Measurements from ENCODE around the gene GAK.

Gene GAK

DNA sequence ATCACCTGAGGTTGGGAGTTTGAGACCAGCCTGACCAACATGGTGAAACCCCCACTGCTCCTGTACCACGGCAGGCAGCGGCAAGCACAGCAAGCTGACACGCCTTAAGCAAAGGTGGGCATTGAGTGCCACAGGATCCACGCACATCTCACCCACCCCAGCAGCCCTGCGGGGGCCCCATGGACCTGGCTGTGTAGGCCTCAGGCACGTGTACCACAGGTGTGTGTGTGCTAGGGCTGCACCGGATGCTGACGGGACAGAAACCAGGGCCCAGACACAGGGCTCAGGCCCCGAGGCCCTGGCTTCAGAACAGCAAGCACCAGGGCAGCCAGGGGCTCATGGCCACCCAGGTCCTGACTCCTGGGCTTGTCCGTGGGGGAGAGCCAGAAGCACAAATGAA lies 46.8 kb downstream of the GAK start:
- DNase-seq, result no peak

DNA sequence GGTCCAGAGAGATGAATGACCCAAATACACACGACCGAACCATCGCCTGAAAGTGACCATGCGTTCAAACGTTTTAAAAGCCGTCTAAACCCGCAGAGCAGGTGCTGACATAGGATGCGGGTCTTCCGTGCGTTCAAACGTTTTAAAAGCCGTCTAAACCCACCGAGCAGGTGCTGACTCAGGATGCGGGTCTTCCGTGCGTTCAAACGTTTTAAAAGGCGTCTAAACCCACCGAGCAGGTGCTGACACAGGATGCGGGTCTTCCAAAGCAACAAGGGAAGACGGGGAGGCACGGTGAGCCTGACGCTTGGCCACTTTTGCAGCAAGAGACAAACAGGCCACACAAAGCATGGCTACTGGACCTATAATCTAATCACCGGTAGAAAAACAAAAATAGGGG lies 47.2 kb downstream of the GAK start:
- no peak for DNase-seq

DNA sequence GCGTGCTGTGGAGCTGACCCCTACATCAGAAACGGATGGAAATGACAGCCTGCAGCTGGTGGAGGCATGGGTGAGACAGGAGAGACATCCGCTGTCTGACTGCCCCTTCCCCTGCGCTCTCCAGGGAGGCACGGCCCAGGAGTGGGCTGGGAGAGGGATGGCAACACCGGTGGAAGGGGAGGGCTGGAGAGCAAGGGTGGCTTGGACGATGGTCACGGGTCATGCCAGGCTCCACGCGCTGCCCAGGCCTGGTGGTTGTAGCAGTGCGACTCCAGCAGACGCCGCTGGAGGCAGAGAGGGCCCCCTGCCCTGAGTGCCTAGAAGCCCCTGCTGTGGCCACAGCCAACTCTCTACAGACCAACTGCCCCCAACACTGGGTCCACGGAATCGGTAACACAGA lies 47.9 kb downstream of the GAK start:
- DNase-seq, result no peak

DNA sequence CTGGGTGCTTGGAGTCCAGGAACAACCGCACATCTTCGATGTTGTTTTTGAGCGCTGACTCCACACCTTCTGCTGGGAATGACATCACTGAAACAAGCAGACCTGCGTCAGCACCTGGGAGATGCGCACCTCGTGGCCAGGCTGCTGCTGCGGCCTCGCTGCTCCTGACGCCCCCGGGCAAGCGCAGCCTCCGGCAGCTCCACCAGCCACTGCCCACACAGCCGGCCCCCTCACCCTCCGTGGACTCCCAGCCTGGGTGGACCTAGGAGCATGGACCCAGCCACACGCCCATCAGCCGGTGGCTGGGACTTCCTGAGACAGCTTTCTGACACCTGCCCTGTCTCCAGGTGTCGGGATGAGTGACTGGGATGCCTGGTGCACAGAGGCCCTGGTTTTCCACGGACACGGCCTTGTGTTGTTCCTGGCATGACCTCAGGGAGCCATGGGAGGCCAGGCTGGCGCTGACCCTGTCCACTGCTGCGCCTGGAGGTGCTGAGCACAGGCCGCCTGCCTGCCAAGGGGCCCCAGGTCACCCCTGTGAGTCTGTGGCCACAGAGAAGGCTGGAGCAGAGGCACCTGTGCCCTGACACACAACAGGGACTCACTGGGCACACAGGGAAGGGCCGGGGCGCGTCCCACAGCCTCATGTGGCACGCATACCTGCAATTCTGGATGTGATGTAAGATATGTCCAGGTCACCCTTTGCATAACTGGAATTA lies 48.6 kb downstream of the GAK start:
- DNase-seq, result no peak

DNA sequence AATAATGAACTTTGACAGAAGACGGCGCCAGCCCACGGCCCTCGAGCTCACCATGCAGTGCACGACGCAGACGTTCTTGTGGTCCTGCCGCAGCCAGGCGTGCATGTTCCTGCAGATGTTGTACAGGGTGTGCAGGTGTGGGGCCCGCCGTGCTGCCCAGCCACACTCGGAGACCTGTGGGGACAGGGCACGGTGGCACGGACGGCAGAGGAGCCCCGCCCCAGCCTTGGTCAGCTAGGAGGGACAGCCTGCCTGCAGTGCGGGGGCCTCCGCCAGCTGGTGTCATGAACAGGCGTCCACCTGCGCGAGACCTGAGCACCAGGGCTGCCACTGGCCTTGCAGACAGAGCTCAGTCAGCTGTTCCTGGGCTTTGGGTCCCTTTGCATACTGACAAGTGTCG lies 49.5 kb downstream of the GAK start:
- DNase-seq, result no peak

DNA sequence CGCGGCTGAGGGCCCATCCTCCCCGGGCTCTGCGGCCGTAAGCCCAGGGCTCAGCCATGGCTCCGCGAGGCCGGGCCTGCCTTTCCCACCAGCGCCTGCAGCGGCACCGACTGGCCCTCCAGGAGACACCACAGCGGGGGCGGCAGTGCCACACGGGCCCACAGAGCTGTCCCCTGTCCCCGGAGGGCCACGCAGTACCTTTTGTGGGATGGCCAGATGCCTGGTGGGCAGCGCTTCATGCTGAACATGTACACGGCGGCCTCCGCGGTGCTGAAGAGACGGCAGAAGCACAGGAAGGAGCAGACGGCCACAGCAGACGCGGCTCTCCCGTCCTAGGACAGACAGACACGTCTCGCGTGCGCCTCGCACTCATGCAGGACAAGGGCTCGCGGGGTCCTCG lies 50.4 kb downstream of the GAK start:
- no peak for DNase-seq

DNA sequence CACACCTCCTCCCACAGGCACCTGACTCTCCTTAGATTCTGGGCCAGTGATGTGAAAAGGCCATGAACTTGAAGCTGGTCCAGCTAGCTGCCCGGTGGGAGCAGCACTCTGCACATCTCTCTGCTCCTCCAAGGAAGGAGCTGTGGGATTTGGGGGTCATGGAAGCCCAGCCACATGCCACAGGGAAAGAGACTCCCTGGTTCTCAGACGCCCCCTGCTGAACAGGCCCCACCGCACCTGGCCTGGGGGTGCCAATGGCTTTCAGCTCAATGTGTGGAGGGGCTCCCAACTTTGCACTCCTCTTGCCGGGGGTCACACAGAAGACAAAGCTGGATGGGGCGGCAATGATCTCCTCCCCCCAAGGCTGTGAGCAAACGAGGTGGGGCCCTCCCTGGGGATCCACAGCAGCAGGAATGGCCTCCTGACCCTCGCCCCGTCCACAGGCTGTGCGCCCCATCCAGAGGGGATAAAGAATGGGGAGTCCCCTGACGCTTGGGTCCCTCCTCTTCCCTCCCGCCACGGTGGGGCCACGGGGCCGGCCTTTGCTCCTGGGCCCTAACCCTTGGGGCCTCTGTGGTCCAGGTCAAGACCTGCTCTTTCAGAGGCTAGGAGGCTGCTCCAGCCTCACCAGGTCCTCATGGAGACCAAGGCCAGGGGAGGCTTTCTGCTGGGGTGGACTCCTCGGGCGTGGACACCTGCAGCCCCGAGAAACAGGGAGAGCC lies 51.3 kb downstream of the GAK start:
- DNase-seq, result no peak

DNA sequence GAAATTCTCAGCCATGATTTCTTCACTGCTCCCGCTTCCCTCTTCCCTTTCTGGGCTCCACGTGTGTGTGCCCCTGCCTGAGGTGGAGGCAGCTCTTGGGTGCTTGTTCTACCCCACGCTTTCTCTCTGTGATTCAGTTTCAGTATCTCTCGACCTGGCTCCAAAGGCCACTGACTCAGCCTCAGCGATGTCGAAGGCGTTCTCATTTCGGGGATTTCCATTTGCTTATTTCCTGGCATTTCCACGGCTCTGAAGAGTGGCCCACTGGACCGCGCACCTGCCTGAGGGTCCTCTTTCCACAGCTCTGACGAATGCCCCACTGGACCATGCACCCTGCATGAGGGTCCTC lies 52.4 kb downstream of the GAK start:
- no peak for DNase-seq

DNA sequence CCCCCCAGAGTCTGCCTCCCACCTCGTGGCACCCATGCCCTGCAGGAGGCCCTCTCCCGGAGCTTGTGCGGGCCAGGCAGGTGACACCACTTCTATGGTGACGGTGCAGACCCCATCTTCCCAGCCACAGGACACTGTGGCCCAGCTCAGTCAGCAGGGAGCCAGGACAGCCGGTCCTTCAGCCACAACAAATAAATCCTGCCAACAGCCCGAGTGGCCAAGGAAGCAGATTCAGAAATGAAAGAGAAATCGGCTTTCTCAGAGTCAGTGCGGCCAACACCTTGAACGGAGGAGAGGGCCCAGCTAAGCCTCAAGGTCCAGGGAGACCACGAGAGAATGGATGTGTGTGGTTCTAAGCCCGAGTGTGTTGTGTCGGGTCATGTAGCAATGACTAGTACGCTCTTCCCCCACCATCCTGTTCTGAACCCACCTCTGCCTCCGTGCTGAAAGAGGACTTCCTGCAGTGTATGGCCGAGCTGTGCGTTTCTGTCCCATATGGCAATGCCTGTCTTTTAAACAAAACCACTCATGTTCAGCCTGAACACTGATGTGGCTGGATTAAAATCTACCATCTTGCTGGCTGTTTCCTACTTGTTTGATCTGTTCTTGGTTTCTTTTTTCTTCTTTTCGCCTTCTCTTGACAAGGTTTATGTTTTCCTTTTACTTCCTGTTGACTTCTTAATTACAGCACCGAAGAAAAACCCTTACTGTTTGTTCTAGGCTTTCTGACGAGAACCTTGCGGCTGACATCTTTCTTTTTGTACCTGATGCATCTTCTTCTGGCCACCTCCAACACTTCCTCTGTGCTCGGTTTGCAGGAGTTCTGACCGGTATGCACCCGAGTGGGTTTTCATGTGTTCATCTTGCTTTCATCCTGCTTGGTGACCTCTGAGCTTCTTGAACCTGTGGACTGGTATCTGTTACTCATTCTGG lies 53.1 kb downstream of the GAK start:
- DNase-seq, result no peak

DNA sequence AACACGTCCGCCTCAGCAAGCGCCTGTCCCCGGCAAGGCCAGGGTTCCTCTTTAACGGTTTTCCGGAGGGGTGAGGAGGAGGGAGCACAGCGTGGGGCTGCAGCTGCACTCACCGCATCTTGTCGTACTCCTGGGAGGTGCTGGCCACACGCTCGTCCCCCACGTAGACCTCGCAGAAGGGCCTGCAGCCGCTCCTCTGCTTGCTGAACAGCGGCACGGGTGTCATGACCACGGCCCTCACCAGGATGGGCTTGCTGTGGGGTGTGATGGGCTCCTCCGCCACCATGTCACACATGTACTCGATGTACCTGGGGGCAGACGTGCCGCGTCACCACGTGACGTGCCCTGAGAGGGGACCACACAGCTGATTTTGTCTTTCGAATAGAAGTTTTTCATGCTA lies 54.6 kb downstream of the GAK start:
- DNase-seq, result no peak

DNA sequence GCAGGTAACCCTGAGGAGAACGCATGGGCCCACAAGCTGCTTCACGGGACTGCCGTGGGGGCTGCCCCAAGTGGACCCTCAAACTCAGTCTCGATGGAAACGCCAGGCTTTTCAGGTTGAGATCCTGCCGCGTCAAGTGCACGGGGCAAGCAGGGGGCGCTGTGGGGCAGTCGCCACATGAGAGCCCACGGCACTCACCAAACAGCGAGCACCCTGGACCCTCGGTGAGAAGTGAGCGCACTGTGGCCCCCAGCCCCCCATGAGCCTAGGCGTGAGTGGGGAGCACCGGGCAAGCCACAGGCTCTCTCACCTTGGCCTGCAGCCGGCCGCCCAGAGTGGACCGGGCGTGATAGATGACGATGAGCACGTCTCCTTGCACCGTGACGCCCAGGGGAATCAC lies 55.3 kb downstream of the GAK start:
- DNase-seq, result no peak

DNA sequence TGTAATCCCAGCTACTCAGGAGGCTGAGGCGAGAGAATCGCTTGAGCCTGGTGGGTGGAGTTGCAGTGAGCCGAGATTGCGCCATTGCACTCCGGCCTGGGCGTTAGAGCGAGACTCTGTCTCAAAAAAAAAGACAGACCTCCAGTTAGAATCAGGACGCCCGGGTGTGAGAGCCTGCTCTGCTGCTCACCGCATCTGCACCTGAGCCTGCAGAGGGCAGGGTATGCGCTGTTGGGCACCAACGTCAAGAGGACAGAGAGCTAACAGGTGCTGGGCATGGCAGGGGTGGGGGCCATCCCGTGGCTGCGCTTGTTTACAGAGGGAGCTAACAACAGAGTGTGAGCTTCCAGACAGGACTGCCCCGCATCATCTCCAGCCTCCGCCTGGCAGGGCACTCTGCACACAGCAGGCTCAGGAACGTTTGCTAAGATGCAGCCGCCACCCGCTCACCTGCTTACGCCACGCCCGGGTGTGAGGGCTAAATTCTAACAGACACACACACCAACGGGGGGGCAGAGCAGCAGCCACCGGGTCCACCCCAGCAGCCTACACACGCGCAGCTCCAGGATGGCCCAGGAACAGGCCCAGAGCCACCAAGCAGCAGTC lies 56.2 kb downstream of the GAK start:
- no peak for DNase-seq

DNA sequence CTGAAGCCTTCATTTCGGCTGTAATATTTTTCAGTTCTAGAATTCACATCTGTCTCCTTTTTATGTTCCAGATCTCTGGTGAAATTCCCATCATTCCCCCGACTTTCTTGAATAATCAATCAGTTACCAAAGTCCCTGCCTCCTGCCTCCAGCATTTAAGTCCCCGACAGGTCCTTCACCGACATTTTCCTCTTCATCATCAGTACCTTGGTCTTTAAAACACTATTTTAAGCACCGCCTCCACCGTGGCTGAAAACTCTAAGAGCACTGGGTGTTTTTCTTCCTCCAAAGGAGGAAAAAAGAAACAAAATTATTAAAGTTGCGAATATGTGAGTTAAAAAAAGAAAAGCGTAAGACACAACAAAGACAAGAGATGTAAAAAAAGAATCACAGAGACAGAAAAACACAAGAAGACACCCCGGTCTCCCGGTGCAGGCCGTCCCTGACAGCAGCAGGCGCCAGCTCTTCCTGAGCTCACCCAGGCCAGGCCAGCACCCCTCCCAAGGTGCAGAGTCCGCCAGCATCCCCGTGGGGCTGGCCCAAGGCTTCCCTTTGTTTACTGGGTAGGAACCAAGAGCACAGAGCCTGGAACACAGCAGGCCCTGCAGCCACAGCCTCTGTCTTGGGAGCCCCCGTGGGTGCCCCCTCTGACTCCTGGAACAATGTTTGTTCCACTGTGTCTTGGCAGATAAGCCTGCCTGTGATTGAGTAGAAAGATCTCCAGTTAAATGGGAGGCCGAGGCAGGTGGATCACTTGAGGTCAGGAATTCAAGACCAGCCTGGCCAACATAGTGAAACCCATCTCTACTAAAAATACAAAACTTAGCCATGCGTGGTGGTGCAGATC lies 56.9 kb downstream of the GAK start:
- DNase-seq, result no peak

DNA sequence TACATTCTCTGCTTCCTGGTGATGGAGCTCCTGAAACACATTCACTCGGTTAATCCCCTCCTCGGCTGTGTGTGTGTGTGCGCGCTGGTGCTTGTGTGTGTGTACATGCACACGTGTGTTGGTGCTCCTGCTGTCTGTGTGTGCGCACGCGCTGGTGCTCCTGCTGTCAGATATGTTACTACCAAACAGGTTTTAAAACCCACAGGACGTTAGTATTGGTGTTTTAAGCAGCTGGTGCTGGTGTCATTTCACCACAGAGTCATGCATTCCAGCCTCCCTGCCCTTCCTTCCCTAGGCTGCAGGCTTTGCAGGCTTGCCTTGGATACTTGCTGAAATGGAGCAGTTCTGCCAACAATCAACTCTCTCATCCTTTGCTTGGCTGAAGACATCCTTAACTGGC lies 58.1 kb downstream of the GAK start:
- no peak for DNase-seq

DNA sequence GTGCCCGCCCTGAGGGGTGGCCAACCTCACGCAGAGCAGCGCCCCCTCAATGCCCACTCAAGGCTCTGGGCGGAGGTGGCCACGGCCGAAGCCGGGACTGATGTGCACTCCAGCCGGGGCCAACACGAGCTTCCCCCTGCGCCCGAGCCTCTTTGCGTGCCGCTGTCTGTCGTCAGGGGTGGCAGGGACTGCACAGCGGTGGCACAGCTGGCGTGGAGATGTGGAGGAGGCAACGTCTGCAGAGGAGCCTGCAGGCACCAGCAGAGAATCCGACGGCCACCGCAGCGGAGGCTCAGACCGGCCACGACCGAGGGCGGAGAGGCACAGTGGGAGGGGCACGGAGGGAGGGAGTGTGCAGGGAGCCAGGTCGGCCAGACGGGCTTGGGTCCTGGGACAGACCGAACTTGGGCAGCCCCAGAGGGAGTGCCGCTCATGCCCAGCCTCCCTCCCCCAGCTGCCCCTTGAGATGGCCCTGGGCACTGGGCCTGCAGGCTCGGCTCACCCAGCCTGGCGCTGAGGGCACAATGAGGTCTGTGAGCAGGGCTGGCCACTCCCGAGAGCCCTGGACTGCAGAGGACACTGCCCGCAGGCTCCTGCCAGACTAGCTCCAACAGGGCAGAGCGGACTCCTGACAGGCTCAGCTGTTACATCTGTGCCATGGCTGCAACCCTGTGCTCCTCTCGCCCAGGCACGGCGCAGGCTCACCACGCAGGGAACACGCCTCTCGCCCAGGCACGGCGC lies 59.7 kb downstream of the GAK start:
- DNase-seq, result no peak

DNA sequence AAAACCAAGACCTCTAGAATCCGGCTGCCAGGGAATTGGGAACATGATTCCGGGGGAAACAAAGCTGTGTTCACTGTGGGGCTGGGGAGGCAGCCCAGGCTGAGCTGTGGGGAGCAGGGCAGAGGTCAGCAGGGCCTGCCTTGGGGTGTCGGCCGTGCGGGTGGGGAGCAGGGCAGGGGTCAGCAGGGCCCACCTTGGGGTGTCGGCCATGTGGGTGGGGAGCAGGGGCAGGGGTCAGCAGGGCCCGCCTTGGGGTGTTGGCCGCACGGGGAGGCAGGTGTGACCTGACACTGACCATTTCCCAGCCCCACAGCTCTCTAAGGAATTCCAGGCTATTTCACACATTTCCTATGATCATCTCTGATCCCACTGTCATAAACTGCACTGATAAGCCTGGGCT lies 60.6 kb downstream of the GAK start:
- DNase-seq, result no peak

DNA sequence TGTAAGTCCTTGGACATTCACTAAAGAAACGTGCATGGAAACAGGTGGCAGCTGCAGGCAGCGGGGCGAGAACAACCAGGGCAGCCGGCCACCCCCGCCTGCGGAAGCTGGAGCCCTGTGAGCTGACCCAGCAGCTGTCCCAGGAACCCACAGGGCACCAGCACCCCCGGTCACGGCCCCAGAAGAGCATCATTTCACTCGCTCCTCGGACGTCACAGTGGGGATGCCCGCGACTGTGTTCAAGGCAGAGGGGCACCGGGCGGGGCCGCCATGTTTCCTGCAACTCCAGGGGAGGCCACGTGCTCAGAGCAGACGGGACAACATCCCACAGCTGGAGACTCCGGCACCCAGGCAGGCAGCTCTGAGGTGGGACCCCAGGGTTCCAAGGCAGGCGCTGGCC lies 61.2 kb downstream of the GAK start:
- DNase-seq, result no peak

DNA sequence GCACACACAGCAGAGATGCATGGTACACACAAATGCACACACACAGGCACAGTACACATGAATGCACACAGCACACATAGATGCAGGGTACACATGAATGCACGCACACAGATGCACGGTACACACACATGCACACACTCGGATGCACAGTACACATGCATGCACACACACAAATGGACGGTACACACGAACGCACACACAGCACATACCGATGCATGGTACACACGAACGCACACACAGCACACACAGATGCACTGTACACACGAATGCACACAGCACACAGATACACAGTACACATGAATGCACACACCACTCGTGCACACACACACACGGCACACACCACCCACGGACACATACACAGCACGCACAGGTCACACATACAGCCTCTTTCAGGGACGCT lies 62.3 kb downstream of the GAK start:
- no peak for DNase-seq

DNA sequence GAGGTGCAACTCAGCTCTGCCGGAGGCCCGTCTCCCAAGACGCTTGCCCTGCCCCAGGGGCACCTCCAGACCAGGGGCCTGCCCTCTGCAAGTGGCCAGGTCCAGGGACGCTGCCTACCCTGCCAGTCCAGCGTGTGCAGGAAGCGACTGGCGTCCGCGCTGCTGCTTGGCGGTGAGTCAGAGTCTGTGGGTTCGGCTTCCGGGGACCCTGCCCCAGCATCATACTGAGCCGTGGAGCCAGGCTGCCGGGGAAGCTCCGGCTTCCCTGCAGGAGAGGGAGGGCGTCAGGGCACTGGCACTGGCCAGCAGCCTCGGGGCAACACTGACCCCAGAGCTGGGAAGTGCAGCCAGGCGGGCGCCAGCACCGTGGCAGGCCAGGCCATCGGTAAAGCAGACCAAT lies 63.7 kb downstream of the GAK start:
- no peak for DNase-seq

DNA sequence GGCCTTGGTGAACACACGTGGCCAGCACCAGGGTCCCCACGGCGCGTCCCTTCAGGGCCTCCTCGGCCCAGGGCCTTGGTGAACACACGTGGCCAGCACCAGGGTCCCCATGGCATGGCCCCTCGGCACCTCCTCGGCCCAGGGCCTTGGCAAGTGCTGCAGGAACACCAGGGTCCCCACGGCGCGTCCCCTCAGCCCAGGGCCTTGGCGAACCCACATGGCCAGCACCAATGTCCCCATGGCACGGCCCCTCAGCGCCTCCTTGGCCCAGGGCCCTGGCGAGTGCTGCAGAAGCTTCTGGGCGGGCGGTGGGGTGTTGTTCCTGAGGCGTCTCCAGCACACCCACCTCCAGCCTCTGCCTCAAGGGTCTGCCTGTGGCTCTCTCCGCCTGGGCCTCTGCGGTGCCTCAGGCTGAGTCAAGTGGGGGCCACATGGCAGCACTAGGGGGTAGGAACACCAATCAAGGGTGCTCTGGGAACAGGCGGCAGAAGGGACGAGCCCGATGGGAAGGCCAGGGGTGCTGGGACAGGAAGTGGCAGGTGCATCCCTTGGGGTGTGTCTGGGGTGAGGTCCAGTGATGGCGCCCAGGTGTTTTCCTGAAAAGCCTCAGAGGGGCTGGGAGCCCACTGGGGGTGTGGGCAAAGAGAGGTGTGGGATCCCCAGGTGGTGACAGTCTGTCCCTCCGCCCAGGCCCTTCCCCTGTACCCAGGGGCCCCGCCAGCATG lies 64.4 kb downstream of the GAK start:
- DNase-seq, result no peak

DNA sequence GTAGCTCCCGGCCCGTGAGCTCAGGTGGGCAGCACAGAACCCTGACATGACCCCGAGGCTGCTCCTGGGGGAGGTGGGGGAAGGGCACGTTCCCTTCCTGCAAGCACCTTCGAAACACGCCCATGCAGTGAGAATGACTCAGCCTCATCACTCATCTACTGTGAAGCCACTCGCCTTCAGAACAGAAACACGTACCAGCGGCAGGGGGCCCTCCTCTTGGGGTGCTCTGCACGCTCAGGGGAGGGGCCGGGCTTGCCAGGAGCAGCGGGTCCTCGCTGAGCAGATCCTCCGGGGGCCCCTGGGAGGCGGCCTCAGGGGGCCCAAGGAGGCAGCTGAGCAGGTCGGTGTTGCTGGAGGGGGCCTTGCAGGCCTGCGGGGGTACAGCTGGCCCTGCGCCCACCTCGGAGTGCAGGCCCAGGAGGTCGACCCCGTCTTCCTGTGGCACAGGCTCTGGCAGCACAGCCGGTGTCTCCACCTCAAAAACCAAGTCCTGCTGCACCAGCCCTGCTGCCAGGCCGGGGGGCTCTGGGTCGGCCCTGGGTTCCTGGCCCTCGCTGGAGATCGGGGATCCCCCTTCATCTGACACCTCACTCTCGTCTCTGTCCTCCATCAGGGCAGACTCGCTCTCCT lies 65.2 kb downstream of the GAK start:
- DNase-seq, result no peak
